Stimulated activated naive CD4-positive, alpha-beta T cell treated with Interleukin-2 at 50 U/mL for 16 hours (primary cell): ENCODE results near the gene TTLL7.
"Not testable (repeated sequence)": the region's sequence is repeated elsewhere in the genome, so short reads cannot be mapped to it uniquely, and the experiment has no call there.

Source experiments
- DNase-seq: peaks from one replicate; lab custom pipeline; 2025; lab: John Stamatoyannopoulos, UW

TTLL7 gene

DNA sequence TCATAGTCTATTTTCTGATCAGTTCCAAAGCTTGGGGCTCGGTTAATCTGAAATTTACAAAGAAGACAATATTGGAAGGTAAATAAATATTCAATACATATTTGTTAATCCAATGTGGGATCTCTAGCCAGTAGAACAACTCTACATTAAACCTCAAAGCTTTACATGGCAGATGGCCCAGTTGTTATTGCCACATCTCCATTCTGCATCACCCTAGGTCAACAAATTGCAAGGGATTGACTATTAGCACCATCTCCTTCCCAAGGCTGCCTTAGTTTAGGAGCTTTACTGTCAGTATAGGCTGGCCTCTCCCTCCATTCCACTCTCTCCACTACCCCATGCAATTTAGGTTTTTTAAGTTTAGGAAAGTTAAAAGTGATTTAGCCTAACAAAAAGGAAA is 69.7 kb downstream of the TTLL7 start:
- no peak for DNase-seq

DNA sequence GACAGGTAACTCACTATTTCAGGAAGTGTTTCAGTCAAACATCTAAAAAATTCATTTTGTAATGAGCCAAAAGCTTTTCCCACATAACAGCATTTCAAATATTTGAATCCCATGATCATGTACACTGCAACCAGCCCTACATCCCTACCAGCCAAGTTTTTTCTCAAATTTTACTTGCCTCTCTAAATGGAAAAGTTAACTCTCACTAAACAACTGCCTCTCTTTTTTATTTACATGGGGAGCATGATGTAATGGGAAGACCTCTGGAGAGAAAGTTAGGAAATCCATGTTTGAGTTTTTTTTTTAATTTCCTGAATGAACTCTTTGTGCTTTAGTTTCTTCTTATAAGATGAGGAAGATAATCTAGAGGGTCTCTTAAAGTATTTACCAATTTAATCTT is 70.5 kb downstream of the TTLL7 start:
- no peak for DNase-seq

DNA sequence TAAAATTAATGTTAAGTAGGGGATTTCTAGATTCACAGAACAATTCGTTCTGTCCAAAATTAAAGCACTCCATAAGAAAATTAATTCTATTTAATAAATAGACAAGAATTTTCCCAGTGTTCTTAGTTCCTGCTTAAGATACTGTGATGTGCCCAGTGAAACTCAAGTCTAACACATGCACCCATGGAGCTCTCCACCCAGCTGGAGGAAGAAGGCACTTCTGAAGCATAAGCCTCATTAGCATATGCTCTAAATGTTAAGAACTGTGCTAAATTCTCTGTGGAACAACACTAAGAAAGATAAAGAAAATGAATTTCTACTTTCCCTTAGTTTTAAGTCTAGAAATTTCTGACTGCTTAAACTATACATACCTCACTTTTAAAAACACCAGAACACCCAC is 71.2 kb downstream of the TTLL7 start:
- no peak for DNase-seq

DNA sequence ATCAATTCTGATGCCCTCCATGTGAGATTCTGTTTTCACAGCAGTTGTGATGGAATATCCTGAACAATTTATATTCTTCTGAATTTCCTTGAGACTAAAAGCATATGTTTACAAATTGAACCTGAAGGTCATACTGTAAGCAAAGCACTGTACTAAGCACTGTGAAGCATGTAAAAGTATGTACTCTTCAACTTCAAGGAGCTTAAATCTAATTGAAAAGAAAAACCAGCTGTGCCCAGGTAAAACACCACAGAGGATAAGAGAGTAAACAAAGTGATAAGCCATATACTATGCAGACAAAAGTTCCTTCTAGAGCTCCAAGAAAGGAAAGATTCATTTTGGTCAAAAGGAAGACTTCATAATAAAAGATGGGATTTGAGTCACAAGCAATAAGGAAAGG is 71.9 kb downstream of the TTLL7 start:
- no peak for DNase-seq

DNA sequence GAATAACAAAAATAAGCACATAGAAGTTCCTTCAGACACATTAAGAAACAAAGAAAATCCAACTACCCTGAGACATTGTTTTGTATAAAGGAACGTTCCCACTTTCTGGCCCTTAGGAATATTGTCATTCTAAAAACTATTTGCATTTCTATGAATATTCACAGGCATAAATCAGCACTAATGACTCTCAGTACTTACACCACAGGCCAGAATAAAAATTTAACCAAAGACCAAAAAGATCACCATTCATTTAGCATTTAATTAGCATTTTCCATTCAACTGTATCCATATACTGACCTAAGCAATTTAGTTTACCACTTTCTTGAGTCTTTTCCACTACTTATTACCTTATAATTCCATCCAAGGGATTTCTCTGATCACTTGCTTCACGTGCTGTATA is 75.4 kb downstream of the TTLL7 start:
- no peak for DNase-seq

DNA sequence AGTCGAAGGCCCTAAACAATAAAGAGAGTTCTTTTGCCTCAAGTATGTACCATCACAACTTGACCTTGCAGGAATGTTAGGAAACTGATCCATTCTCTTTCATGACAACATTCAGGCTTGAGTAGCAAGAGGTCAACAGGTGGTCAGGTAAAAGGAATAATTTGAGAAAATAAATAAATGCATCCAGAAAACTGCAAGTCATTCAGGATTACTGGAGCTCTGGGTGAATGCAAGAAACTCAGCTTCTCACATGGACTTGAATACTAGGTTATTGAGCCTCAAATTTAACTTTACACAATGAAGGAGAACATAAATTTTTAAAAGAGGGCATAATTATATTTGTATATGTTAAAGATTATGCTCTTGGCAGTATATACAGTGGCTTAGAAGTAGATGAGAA is 76.5 kb downstream of the TTLL7 start:
- DNase-seq: no peak

DNA sequence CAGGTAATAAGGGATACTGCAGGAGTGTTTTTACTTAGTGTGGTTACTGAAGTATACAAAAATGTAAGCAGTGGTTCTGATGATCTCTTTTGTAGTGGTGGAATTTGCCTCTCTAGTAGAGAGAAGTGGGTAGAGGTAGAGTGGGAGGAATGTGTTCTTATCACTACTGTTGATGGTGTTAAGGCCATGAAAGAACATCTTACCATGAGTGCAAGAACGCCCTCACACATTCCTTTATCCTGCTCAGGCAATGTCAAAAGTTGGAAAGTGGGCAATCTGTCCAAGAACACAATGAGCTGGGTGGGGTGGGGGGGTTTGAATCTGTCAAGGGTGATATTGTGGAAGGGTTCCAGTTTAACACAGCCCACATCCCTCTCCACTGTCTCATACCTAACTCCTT is 78.6 kb downstream of the TTLL7 start:
- no peak for DNase-seq

DNA sequence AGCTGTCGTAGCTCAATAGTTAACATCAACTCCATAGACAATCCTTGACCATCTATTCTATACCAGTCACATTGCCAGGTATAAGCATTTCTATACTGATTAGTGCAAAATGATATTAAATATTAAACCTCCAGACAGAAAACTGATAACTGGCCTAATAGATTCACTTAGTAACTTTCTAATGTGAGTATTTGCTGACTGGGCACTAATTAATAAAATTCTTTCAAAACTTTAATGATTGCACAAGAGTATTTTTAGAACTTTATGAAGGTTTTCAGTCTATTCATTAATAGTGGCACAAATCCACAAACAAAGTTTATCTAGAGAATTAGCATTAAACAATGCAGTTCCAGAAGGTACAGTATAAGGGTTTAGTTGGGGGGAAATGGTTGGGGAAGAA is 79.1 kb downstream of the TTLL7 start:
- no peak for DNase-seq

DNA sequence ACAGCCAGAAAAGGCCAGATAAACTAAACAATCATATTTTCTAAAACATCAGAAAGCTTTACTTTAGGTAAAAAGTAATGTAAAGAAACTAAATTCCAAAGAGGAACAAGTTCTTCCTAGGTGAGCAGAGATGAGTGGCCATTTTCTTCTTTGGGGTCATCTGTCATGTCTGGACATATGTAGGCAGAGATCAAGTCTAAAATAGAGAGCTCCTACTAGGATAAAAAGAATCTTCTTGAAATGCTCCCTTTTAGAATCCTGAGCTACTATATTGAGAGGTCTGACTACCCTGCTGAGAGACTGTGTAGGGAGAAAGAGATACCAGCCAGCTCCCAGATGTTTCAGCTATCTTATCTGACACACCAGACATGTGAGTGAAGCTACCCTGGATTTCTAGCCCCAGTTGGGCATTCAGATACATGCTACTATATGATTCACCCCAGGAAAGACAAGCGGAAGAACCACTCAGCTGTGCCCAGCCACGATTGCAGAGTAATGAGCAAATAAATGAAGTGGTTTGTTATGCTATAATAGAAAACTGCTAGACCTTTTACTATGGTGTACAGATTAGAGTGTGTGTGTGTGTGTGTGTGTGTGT is 80.1 kb downstream of the TTLL7 start:
- no peak for DNase-seq

DNA sequence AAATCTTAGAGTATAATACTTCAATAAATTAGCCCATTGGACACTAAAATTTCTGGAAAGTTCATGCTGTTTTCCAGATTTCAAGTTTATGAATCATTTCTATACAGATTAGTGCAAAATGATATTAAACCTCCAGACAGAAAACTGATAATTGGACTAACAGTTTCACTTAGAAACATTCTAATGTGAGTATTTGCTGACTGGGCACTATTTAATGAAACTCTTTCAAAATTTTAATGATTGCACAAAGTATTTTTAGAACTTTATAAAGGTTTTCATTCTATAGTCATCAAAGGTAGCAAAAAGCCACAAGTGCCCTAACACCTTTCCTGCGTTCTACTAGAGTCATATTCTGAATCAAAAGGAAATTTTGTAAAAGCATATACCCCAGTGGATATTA is 81.0 kb downstream of the TTLL7 start:
- no peak for DNase-seq

DNA sequence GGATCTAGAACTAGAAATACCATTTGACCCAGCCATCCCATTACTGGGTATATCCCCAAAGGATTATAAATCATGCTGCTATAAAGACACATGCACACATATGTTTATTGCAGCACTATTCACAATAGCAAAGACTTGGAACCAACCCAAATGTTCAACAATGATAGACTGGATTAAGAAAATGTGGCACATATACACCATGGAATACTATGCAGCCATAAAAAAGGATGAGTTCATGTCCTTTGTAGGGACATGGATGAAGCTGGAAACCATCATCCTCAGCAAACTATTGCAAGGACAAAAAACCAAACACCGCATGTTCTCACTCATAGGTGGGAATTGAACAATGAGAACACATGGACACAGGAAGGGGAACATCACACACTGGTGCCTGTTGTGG is 82.8 kb downstream of the TTLL7 start:
- not testable (repeated sequence) for DNase-seq

DNA sequence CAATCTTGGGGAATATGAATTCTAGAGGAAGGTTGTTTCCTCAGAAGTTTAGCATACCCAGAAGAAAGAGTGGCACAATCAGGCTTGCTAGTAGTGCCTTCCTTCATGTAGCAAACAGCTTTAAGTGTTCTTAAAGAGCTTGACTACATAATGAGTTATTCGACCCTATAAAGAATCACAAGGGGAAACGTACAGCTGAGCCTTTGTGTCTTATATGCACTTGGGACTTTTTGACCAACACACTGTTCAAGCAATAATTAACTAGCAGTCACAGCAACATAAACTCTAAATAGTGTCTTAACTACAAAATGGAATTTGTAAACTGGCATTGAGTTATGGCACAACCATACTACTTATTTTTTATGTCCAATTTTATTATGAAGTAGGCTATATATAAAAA is 86.1 kb downstream of the TTLL7 start:
- DNase-seq: no peak

DNA sequence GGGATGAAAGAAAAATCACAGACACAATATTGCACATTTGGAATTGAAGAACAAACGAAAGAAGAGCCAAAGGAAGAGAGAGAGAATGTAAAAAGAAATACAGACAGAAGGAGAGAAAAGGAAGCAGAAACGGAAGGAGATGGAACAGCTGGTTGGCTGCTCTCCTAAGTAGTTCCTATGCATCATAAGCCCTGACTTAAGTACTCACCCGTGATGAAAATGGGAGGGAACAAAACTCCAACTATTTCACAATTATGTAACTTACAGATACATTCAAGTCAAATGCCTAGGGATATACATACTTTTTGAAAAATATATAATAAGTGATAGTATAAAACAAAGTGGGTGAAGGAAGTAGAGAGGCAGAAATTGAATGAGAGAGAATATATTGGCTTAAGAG is 88.5 kb downstream of the TTLL7 start:
- DNase-seq: no peak

DNA sequence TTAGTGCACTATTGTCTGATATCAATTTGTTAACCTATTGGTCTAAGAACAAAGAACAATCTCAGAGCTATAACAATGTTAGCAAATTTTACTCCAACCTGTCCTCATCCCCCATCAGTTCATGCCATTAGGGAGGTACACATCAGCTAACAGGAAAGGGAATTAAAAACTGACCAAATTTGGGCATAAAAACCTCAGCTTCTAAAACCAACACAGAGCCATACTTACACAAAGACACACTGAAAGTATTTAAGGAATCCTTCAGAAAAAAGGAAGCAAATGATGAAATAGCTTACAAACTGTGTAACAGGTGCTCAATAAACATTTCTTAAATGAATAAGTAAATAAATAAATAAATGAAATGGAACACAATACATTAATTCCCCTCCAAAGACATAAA is 89.2 kb downstream of the TTLL7 start:
- no peak for DNase-seq

DNA sequence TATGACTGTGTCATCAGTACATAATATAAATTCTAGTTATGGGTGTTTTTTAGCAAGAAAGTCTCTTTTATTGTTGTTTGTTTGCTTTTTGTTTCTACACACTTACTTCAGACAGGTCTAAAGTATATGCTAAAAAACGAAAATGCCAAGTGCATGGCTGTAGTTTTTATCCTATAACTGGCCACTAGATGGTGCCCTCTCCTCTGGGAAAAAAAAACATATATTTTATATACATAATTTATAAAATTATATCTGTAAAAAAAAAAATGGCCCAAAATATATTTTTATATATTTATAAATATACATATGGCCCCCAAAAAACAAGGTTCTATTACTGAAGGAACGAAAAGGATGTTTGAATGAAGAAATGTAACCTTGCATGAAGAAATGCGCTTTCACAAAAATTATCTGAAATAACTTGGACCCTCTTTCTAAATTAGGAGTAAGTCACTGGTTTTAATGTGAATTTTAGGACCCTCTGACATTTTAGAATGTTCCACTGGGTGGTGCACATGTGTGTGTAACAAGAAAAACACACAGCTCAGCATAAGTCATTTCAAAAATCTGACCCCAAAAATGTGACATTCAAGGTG is 93.5 kb downstream of the TTLL7 start:
- no peak for DNase-seq

DNA sequence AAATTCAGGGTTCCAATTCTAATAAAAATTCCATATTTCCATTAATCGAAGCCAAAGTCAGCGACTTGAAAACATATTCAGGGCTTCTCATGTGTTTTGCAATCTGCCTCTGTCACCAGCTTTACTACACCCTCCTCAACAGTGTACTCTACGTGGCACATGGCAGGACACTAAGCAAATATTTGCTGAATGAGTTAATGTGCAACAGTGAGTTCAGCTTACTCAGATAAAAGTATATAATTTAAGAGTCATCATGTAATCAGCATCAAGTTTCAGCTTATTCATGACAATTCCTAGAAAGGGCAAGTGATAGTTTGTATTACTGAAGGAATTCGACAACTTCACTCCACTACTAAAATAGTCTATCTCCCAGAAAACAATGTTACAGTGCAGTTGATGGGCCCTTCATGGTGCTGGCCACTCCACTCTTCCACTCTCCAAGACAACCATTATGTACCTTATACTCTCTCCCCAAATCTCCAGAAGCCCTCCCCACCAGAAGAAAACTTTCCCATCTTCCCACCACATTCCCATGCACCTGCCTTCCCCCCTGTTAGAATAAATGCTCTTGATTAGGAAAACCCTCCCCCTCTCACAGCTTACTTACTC is 97.3 kb downstream of the TTLL7 start:
- DNase-seq: no peak

DNA sequence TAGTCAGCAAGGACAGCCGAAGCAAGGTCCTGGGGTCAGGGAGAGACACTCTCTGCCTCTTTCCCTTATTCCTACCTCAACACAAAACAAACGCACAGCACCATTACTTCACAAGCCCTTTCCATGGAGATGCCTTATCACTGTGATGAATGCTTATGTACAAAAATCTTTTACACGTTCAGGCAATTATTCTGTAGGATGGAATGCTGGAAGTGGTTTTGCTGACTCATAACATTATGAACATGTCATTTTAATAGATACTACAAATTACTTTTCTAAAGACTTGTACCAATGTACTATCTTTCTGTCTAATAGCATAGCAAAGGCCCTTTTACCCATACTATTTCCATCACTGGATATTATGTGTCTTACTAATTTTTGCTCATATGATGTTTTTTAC is 98.4 kb downstream of the TTLL7 start:
- DNase-seq: no peak

DNA sequence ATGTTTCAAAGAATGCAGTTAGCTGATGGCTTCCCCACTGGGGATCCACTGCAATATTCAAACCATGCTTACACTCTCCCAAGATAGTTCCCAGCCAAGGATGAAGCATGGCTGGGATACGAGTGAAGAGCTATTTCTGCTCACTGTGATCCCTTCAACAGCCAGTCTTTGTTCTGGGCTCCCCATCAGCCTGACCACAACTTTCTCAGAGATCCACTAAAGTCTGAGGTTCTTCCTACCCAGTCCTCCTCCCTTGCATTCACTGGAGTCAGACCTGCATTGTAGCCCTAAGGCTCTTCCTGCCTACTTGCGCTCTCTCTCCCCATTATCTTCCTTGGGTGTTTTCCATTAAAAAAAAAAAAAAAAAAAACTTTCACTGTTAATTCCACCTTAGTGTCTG is 101.4 kb downstream of the TTLL7 start:
- no peak for DNase-seq

DNA sequence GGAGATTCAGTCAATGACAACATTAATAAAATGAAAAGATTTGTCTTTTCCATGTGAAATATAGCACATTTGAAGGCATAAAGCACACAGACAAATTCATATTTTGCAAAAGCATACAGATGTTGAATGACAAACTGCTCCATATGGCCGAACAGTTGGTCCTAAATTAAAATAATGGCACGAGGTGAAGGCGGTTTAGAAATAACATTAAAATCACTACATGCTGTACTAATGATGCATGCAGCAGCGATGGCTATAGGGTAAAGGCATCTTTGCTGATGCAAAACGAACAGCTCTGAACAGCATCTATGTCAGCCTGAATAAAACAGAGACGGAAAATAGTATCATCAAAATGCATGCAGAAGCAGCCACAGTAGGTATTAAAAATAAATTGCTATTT is 102.6 kb downstream of the TTLL7 start:
- DNase-seq: no peak

DNA sequence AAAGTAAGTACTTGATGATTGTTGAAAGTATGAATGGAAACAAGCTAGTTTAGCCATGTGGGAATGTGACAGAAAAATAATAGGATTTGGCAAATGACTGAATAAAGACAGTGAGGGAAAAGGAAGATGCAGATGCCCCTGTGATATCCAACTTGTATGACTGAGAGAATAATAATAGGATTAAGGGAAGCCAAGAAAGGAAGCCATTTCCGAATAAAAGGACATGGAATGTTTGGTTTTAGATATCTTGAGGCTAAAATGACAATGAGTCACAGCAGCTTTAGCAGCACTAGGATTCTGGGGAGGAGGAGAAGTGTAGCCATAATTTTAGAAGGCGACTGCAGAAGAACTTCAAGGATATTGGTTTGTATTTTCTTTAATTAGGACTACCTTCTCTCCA is 109.2 kb downstream of the TTLL7 start:
- DNase-seq: no peak

DNA sequence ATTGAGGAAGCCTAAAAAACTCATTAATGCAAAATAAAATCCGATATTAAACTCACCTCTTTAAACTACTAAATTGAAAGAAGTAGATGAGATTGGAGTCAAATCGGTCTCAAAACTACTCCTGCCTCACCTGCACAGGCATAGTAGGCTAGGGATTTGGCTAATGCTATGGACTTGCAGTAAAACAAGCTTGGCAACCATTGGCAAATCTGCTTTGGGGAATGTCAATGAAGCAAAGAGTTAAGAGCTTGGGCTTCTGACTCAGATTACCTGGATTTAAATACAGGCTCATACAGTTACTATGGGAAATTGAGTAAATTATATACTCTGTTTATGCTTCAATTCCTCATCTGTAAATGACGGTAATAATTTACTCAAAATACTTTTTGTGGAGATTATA is 111.4 kb downstream of the TTLL7 start:
- no peak for DNase-seq

DNA sequence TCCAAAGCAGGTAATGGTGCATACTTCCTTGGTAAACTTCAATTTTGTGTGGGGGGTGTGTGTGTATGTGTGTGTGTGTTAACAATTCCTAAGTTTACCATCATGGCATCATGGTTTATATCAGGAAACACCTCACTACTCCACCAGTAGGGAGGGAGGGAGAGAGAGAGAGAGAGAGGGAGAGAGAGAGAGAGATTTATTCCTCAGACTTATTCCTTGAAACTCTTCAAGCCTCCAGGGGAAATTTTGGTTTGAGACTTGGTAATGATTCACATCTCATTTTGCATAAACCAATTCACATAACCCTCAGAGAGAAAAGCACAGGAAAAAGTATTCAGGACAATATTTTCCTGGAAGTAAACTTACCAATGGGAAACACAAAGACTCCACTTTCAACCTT is 115.0 kb downstream of the TTLL7 start:
- no peak for DNase-seq

DNA sequence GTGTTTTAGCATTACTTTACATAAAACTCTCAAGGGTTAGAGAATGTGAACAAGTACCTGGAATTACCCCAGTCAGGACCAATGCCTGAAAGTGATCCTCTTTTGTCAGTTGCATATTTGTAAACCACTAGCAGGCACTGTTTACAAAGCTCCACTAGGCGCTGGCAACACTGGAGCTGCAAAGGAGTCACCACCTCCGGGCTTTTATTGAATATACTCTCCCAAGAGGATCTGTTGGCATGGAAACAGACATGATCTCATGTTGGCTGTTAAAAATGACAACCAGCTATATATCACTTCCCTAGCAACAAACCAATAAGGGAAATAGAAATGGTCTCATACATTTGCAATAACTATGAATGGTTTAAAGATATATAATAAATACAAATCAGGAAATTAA is 116.0 kb downstream of the TTLL7 start:
- no peak for DNase-seq

DNA sequence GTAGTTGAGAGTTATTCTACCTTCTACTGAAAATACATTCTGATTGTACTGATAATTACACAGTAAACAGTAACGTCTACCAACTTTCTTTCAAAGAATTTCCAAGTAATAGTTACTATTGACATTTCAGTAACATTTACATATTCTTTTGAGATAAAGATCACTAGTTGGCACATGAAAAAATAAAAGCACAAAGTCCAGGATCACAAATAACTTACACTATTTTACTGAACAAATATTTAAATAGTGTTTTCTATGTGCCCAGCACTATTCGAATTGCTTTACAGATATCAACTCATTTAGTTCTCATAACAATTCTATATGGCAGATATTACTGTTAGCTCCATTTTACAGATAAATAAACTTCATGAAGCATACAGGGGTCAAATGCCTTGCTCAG is 126.4 kb downstream of the TTLL7 start:
- no peak for DNase-seq
